Ovary (tissue), 3 donors: Measurements from ENCODE around the gene ZNF74.

ENCODE experiments used
- EP300 ChIP-seq: sonication (generic); formaldehyde crosslinking; IDR thresholded peaks from one replicate; pipeline ENCODE4 v1.6.1; 2017; ENCODE audit warnings: antibody characterized with exemption
- POLR2A ChIP-seq: fragments of 450-650 bp; IDR thresholded peaks from one replicate; pipeline ENCODE4 v1.6.1; 2017; ENCODE audit warnings: antibody characterized with exemption, mild to moderate bottlenecking, moderate library complexity
- TF ChIP-seq, protein P1 (sequence below), 3 donors: fragments of 450-650 bp in 2 of 3; fragments of 200-600 bp in 1 of 3; IDR thresholded peaks; one replicate each; pipeline versions ENCODE4 v1.5.1 to v1.8.0; 2016 to 2022; ENCODE audit warnings: antibody characterized with exemption in 3 of 3, mild to moderate bottlenecking in 1 of 3
- donor health status: DM: no; HTN: no; CAD: no.

DNA sequence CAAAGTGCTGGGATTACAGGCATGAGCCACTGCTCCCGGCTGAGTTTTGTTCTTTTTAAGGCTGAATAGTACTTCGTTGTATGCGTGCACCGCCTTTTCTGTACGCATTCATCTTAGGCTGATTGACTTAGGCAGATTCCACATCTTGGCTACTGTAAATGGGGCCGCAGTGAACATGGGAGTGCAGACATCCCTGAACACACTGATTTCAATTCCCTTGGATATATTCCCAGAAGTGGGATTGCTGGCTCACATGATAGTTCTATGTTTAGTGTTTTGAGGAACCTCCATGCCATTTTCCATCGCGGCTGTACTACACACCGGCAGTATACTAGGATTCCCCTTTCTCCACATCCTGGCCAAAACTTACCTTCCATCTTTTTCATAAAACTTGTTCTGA is 10.4 kb upstream of the ZNF74 start:
- TF ChIP-seq, protein P1, sequence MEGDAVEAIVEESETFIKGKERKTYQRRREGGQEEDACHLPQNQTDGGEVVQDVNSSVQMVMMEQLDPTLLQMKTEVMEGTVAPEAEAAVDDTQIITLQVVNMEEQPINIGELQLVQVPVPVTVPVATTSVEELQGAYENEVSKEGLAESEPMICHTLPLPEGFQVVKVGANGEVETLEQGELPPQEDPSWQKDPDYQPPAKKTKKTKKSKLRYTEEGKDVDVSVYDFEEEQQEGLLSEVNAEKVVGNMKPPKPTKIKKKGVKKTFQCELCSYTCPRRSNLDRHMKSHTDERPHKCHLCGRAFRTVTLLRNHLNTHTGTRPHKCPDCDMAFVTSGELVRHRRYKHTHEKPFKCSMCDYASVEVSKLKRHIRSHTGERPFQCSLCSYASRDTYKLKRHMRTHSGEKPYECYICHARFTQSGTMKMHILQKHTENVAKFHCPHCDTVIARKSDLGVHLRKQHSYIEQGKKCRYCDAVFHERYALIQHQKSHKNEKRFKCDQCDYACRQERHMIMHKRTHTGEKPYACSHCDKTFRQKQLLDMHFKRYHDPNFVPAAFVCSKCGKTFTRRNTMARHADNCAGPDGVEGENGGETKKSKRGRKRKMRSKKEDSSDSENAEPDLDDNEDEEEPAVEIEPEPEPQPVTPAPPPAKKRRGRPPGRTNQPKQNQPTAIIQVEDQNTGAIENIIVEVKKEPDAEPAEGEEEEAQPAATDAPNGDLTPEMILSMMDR (IDR thresholded peaks at IDR 0.05): no peak
- TF ChIP-seq EP300 (no peak), POLR2A (no peak)
